ENCODE measurements around the gene GSTP1. TPM values are rescaled to one million over a fixed set of nuclear protein-coding genes. Genes with fewer than 3 reads are reported as not detected.

Gene GSTP1
- total and polyA plus RNA-seq, 9 of the 15 experiments (the other 6 are each of a cell fraction or from before 2014, with no cell fraction given): 592 to 2,150 (median 1,204) TPM

DNA sequence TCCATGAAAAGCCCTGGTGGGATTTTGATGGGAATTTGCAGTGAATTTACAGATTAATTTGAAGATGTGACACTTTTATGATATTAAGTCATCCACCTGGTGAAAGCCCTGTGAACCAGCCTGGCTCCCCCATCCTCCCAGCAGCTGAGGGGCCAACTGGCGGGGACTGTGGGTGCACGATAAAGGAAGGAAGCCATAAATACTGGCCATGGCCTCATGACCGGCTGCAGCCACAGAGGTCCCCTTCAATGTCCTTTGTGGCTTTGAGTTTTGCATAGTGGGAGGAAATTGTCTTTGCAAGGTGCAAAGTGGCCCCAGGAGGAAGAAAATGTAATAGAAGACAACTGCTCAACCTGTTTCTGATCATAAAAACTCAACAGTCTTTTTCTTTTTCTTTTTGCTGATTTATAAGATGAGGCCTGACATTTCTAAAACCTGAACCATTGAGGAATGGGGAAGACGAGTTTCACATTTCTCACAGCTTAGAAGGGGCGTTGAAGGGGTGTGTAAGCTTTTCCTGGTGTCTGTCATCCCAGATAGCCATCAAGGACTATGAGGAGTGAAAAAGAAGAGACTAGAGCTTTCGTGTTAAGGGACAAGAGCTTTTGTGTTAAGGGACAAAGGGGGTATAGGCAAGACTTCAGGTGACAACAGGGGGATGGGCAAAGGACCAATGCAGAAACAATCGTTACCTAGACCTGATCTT, 16.9 kb downstream of the GSTP1 start (continued):
- TF ChIP-seq GATA2 (CRISPR knock-in tag; IDR thresholded peaks at IDR 0.05) (peak; percentile 54; the same call in 1 of the 2 replicates), TBL1XR1 (IDR thresholded peaks at IDR 0.05; ENCODE audit: low read length in 2 of 2) (peak in 1 of 2 experiments; percentile 50; a peak in 1 of 4 replicates), POLR2H (tag; IDR thresholded peaks at IDR 0.05; ENCODE audit: low read depth) (no peak), ZFX (CRISPR knock-in tag; IDR thresholded peaks at IDR 0.05) (no peak), BHLHE40 (IDR thresholded peaks at IDR 0.05; ENCODE audit: low read length) (peak; percentile 34; the same call in 1 of the 2 replicates), SIN3A (IDR thresholded peaks at IDR 0.05; ENCODE audit: borderline replicate concordance in 2 of 2, control insufficient read depth in 1 of 2, low read depth in 2 of 2, low read length in 2 of 2) (no peak), U2AF2 (optimal IDR thresholded peaks at IDR 0.05; ENCODE audit: low read depth, low read length) (no peak), SETDB1 (IDR thresholded peaks at IDR 0.05; ENCODE audit: low read length) (no peak), TRIM28 (IDR thresholded peaks at IDR 0.05) (no peak), IRF2 (CRISPR knock-in tag; IDR thresholded peaks at IDR 0.05) (no peak), CBX2 (IDR thresholded peaks at IDR 0.05; ENCODE audit: insufficient read depth, low read length, poor library complexity, severe bottlenecking) (no peak), ZNF197 (CRISPR knock-in tag; IDR thresholded peaks at IDR 0.05; ENCODE audit: low read depth) (no peak), ZNF780A (CRISPR knock-in tag; IDR thresholded peaks at IDR 0.05) (no peak), MAZ (CRISPR knock-in tag; conservative IDR thresholded peaks at IDR 0.05 in 1 of 2, IDR thresholded peaks at IDR 0.05 in 1 of 2) (peak in 1 of 2 experiments; percentile 45; a peak in 1 of 4 replicates), PHB2 (IDR thresholded peaks at IDR 0.05; ENCODE audit: low read depth) (no peak), POLR2G (IDR thresholded peaks at IDR 0.05; ENCODE audit: low read depth, low read length) (no peak), NFIC (IDR thresholded peaks at IDR 0.05) (peak; percentile 66), CSDE1 (IDR thresholded peaks at IDR 0.05) (no peak), MIER1 (IDR thresholded peaks at IDR 0.05; ENCODE audit: low read depth) (no peak), RBM22 (IDR thresholded peaks at IDR 0.05; ENCODE audit: low read depth, low read length, poor library complexity, severe bottlenecking) (no peak), HDGF (IDR thresholded peaks at IDR 0.05) (no peak), ZEB2 (IDR thresholded peaks at IDR 0.05) (no peak), TCF7 (IDR thresholded peaks at IDR 0.05; ENCODE audit: borderline replicate concordance) (no peak), ZNF436 (CRISPR knock-in tag; IDR thresholded peaks at IDR 0.05) (no peak), MEF2D (tag; conservative IDR thresholded peaks at IDR 0.05; ENCODE audit: low read depth) (no peak), EHMT2 (IDR thresholded peaks at IDR 0.05) (no peak), ZNF778 (CRISPR knock-in tag; IDR thresholded peaks at IDR 0.05) (no peak)
- TF ChIP-seq, protein P1, sequence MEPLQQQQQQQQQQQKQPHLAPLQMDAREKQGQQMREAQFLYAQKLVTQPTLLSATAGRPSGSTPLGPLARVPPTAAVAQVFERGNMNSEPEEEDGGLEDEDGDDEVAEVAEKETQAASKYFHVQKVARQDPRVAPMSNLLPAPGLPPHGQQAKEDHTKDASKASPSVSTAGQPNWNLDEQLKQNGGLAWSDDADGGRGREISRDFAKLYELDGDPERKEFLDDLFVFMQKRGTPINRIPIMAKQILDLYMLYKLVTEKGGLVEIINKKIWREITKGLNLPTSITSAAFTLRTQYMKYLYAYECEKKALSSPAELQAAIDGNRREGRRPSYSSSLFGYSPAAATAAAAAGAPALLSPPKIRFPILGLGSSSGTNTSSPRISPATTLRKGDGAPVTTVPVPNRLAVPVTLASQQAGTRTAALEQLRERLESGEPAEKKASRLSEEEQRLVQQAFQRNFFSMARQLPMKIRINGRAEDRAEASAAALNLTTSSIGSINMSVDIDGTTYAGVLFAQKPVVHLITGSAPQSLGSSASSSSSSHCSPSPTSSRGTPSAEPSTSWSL (CRISPR knock-in tag; IDR thresholded peaks at IDR 0.05; ENCODE audit: borderline replicate concordance): no peak
- TF ChIP-seq, protein P2, sequence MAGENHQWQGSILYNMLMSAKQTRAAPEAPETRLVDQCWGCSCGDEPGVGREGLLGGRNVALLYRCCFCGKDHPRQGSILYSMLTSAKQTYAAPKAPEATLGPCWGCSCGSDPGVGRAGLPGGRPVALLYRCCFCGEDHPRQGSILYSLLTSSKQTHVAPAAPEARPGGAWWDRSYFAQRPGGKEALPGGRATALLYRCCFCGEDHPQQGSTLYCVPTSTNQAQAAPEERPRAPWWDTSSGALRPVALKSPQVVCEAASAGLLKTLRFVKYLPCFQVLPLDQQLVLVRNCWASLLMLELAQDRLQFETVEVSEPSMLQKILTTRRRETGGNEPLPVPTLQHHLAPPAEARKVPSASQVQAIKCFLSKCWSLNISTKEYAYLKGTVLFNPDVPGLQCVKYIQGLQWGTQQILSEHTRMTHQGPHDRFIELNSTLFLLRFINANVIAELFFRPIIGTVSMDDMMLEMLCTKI (IDR thresholded peaks at IDR 0.05; ENCODE audit: partially characterized antibody): no peak
